Muscle layer of colon (tissue), 2 donors: Measurements from ENCODE around the gene RPS10.

Experiments
- H3K27ac ChIP-seq: one replicate; pipeline ENCODE4 v1.7.0; 2013; ENCODE audit warnings: low read depth, mild to moderate bottlenecking, low read length, moderate library complexity
- H3K27me3 ChIP-seq, 2 donors: one replicate each; pipeline ENCODE4 v1.7.0; 2013; ENCODE audit warnings: low read length in 2 of 2, mild to moderate bottlenecking in 2 of 2; ENCODE audit not compliant: insufficient read depth in 2 of 2, control insufficient read depth in 1 of 2
- H3K36me3 ChIP-seq: one replicate; pipeline ENCODE4 v1.7.0; 2013; ENCODE audit warnings: mild to moderate bottlenecking, low read length; ENCODE audit not compliant: insufficient read depth
- H3K4me1 ChIP-seq: one replicate; pipeline ENCODE4 v1.7.0; 2013; ENCODE audit warnings: mild to moderate bottlenecking, low read length; ENCODE audit not compliant: insufficient read depth
- H3K4me3 ChIP-seq, 2 donors: one replicate each; pipeline ENCODE4 v1.7.0; 2013; ENCODE audit warnings: low read length in 2 of 2, low read depth in 1 of 2, mild to moderate bottlenecking in 1 of 2, moderate library complexity in 1 of 2
- H3K9ac ChIP-seq: one replicate; pipeline ENCODE4 v1.7.0; 2013; ENCODE audit warnings: low read length
- H3K9me3 ChIP-seq: one replicate; pipeline ENCODE4 v1.7.0; 2013; ENCODE audit warnings: mild to moderate bottlenecking, low read length
- donor health status: abdominal sarcoma.
- donor health status: Adenocarcinoma of cecum.

RPS10 gene

GRCh38 chr6:34445313-34445860 lies 19.5 kb upstream of the RPS10 start:
- H3K4me1 ChIP-seq: no peaks in the 10 kb centered on the region
- H3K27ac ChIP-seq: no peak overlapping the region
- H3K9ac ChIP-seq: no peak overlapping the region
- H3K27me3 ChIP-seq: no peaks in the 10 kb centered on the region
- H3K36me3 ChIP-seq: no peaks in the 10 kb centered on the region
- H3K4me3 ChIP-seq: no peak overlapping the region
- no peaks in the 10 kb centered on the region for H3K9me3 ChIP-seq

GRCh38 chr6:34441526-34441925 lies 15.7 kb upstream of the RPS10 start:
- Histone ChIP-seq H3K9me3 (no peaks in the 10 kb centered on the region), H3K4me1 (no peaks in the 10 kb centered on the region), H3K4me3 (no peak overlapping the region), H3K9ac (no peak overlapping the region), H3K36me3 (no peaks in the 10 kb centered on the region), H3K27ac (no peak overlapping the region), H3K27me3 (no peaks in the 10 kb centered on the region)

GRCh38 chr6:34439442-34439841 lies 13.6 kb upstream of the RPS10 start:
- Histone ChIP-seq H3K36me3 (no peaks in the 10 kb centered on the region), H3K27me3 (no peaks in the 10 kb centered on the region), H3K4me3 (no peak overlapping the region), H3K4me1 (no peaks in the 10 kb centered on the region), H3K9me3 (no peaks in the 10 kb centered on the region), H3K27ac (no peak overlapping the region), H3K9ac (no peak overlapping the region)

- no peaks in the 10 kb centered on the region for H3K9me3 ChIP-seq
- no peaks in the 10 kb centered on the region for H3K36me3 ChIP-seq
- no peaks in the 10 kb centered on the region for H3K27me3 ChIP-seq
- H3K9ac ChIP-seq: no peak overlapping the region
- no peak overlapping the region for H3K4me3 ChIP-seq
- H3K4me1 ChIP-seq: no peaks in the 10 kb centered on the region
- H3K27ac ChIP-seq: no peak overlapping the region
Observed at GRCh38 chr6:34438705-34439104, 12.8 kb upstream of the RPS10 start.

GRCh38 chr6:34437644-34437970 lies 11.7 kb upstream of the RPS10 start:
- Histone ChIP-seq H3K27ac (no peak overlapping the region), H3K9me3 (no peaks in the 10 kb centered on the region), H3K4me1 (no peaks in the 10 kb centered on the region), H3K9ac (no peak overlapping the region), H3K36me3 (no peaks in the 10 kb centered on the region), H3K4me3 (no peak overlapping the region), H3K27me3 (no peaks in the 10 kb centered on the region)

GRCh38 chr6:34436803-34437643 lies 11.2 kb upstream of the RPS10 start:
- Histone ChIP-seq H3K27ac (no peak overlapping the region), H3K27me3 (no peaks in the 10 kb centered on the region), H3K4me1 (no peaks in the 10 kb centered on the region), H3K9me3 (no peaks in the 10 kb centered on the region), H3K9ac (no peak overlapping the region), H3K4me3 (no peak overlapping the region), H3K36me3 (no peaks in the 10 kb centered on the region)

- H3K4me3 ChIP-seq: no peak overlapping the region
- H3K4me1 ChIP-seq: no peaks in the 10 kb centered on the region
- H3K9me3 ChIP-seq: no peaks in the 10 kb centered on the region
- H3K27ac ChIP-seq: no peak overlapping the region
- no peaks in the 10 kb centered on the region for H3K36me3 ChIP-seq
- no peak overlapping the region for H3K9ac ChIP-seq
- no peaks in the 10 kb centered on the region for H3K27me3 ChIP-seq
Observed at GRCh38 chr6:34435916-34436315, 10.0 kb upstream of the RPS10 start.

- Histone ChIP-seq H3K27ac (peak overlapping the region; percentile 86), H3K36me3 (peaks cover 43% of the 10 kb centered on the region), H3K4me3 (peak overlapping the region; percentile 47 to 77), H3K9me3 (no peaks in the 10 kb centered on the region), H3K27me3 (no peaks in the 10 kb centered on the region), H3K4me1 (peaks cover 13% of the 10 kb centered on the region), H3K9ac (peak overlapping the region; percentile 96)
Observed at GRCh38 chr6:34425132-34425497, 754 bp downstream of the RPS10 start.

- Histone ChIP-seq H3K4me3 (peak overlapping the region in 1 of 2 donors; percentile 77), H3K27me3 (no peaks in the 10 kb centered on the region), H3K4me1 (peaks cover 13% of the 10 kb centered on the region), H3K9me3 (no peaks in the 10 kb centered on the region), H3K27ac (peak overlapping the region; percentile 86), H3K36me3 (peaks cover 44% of the 10 kb centered on the region), H3K9ac (peak overlapping the region; percentile 96)
Observed at GRCh38 chr6:34424200-34425131, 1.4 kb downstream of the RPS10 start.

GRCh38 chr6:34423254-34423653 lies 2.6 kb downstream of the RPS10 start:
- H3K4me3 ChIP-seq: no peak overlapping the region
- H3K9ac ChIP-seq: no peak overlapping the region
- H3K27ac ChIP-seq: no peak overlapping the region
- H3K9me3 ChIP-seq: no peaks in the 10 kb centered on the region
- peaks cover 13% of the 10 kb centered on the region for H3K4me1 ChIP-seq
- peaks cover 52% of the 10 kb centered on the region for H3K36me3 ChIP-seq
- H3K27me3 ChIP-seq: no peaks in the 10 kb centered on the region

GRCh38 chr6:34418367-34418766 lies 7.5 kb downstream of the RPS10 start:
- H3K27me3 ChIP-seq: no peaks in the 10 kb centered on the region
- no peak overlapping the region for H3K27ac ChIP-seq
- peaks cover 11% of the 10 kb centered on the region for H3K4me1 ChIP-seq
- H3K9me3 ChIP-seq: no peaks in the 10 kb centered on the region
- H3K36me3 ChIP-seq: peaks cover 52% of the 10 kb centered on the region
- no peak overlapping the region for H3K9ac ChIP-seq
- H3K4me3 ChIP-seq: no peak overlapping the region
